GM21737 (cell line): ENCODE data around the gene SCFD2.

Experiments used
- ATAC-seq: cut with Tn5 transposase; IDR thresholded peaks from one replicate; pipeline ENCODE4 v1.9.1; 2021; ENCODE audit warnings: mild to moderate bottlenecking, moderate library complexity; ENCODE audit not compliant: unreplicated experiment

SCFD2 gene

GRCh38 chr4:52904421-52904820 is 461.4 kb downstream of the SCFD2 start:
- no peak for ATAC-seq

- ATAC-seq, result no peak
Measured at GRCh38 chr4:52903273-52903672, 462.6 kb downstream of the SCFD2 start.

GRCh38 chr4:52894443-52894842 is 471.4 kb downstream of the SCFD2 start:
- ATAC-seq, result no peak

- no peak for ATAC-seq
Measured at GRCh38 chr4:52892880-52893279, 473.0 kb downstream of the SCFD2 start.

GRCh38 chr4:52891743-52892142 is 474.1 kb downstream of the SCFD2 start:
- ATAC-seq, result no peak

- no peak for ATAC-seq
Measured at GRCh38 chr4:52890521-52890791, 475.4 kb downstream of the SCFD2 start.

- ATAC-seq, result no peak
Measured at GRCh38 chr4:52889778-52890520, 475.9 kb downstream of the SCFD2 start.

GRCh38 chr4:52889354-52889753 is 476.5 kb downstream of the SCFD2 start:
- ATAC-seq, result no peak

GRCh38 chr4:52884994-52885393 is 480.9 kb downstream of the SCFD2 start:
- ATAC-seq, result no peak

GRCh38 chr4:52883707-52884669 is 481.9 kb downstream of the SCFD2 start:
- ATAC-seq, result no peak

GRCh38 chr4:52883183-52883621 is 482.7 kb downstream of the SCFD2 start:
- no peak for ATAC-seq

- ATAC-seq, result no peak
Measured at GRCh38 chr4:52880994-52881393, 484.9 kb downstream of the SCFD2 start.

GRCh38 chr4:52879471-52879870 is 486.4 kb downstream of the SCFD2 start:
- no peak for ATAC-seq

- no peak for ATAC-seq
Measured at GRCh38 chr4:52877694-52878093, 488.2 kb downstream of the SCFD2 start.

GRCh38 chr4:52877036-52877435 is 488.8 kb downstream of the SCFD2 start:
- ATAC-seq, result no peak

- ATAC-seq, result no peak
Measured at GRCh38 chr4:52876069-52876468, 489.8 kb downstream of the SCFD2 start.

- ATAC-seq, result no peak
Measured at GRCh38 chr4:52874948-52875347, 490.9 kb downstream of the SCFD2 start.

GRCh38 chr4:52873861-52874343 is 492.0 kb downstream of the SCFD2 start:
- ATAC-seq, result no peak

GRCh38 chr4:52873191-52873590 is 492.7 kb downstream of the SCFD2 start:
- ATAC-seq, result no peak

- ATAC-seq, result no peak
Measured at GRCh38 chr4:52870225-52870624, 495.6 kb downstream of the SCFD2 start.

GRCh38 chr4:52869656-52870055 is 496.2 kb downstream of the SCFD2 start:
- ATAC-seq, result no peak

- no peak for ATAC-seq
Measured at GRCh38 chr4:52869196-52869595, 496.7 kb downstream of the SCFD2 start.
